HUES6 (cell line): ENCODE results near the gene SLC16A9.
"Not testable (repeated sequence)": the region's sequence is repeated elsewhere in the genome, so short reads cannot be mapped to it uniquely, and the experiment has no call there.

Source experiments
- H3K27ac ChIP-seq: 2 replicates; pipeline ENCODE4 v1.7.0; 2013; ENCODE audit warnings: low read depth, mild to moderate bottlenecking, low read length, inconsistent platforms
- H3K27me3 ChIP-seq: 2 replicates; pipeline ENCODE4 v1.6.1; 2013; ENCODE audit warnings: low read length; ENCODE audit not compliant: control insufficient read depth, insufficient read depth
- H3K36me3 ChIP-seq: 2 replicates; pipeline ENCODE4 v1.6.1; 2013; ENCODE audit warnings: low read length; ENCODE audit not compliant: control insufficient read depth, insufficient read depth
- H3K4me1 ChIP-seq: 2 replicates; pipeline ENCODE4 v1.6.1; 2013; ENCODE audit warnings: low read length; ENCODE audit not compliant: control insufficient read depth, insufficient read depth
- H3K4me3 ChIP-seq: 2 replicates; pipeline ENCODE4 v1.5.1; 2013; ENCODE audit warnings: low read depth, low read length
- H3K9ac ChIP-seq: one replicate; pipeline ENCODE4 v1.6.1; 2013; ENCODE audit warnings: mild to moderate bottlenecking, low read length
- H3K9me3 ChIP-seq: 2 replicates; pipeline ENCODE4 v1.6.1; 2013; ENCODE audit warnings: low read depth, low read length; ENCODE audit not compliant: control insufficient read depth, insufficient read depth

The SLC16A9 gene, protein sequence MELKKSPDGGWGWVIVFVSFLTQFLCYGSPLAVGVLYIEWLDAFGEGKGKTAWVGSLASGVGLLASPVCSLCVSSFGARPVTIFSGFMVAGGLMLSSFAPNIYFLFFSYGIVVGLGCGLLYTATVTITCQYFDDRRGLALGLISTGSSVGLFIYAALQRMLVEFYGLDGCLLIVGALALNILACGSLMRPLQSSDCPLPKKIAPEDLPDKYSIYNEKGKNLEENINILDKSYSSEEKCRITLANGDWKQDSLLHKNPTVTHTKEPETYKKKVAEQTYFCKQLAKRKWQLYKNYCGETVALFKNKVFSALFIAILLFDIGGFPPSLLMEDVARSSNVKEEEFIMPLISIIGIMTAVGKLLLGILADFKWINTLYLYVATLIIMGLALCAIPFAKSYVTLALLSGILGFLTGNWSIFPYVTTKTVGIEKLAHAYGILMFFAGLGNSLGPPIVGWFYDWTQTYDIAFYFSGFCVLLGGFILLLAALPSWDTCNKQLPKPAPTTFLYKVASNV

DNA sequence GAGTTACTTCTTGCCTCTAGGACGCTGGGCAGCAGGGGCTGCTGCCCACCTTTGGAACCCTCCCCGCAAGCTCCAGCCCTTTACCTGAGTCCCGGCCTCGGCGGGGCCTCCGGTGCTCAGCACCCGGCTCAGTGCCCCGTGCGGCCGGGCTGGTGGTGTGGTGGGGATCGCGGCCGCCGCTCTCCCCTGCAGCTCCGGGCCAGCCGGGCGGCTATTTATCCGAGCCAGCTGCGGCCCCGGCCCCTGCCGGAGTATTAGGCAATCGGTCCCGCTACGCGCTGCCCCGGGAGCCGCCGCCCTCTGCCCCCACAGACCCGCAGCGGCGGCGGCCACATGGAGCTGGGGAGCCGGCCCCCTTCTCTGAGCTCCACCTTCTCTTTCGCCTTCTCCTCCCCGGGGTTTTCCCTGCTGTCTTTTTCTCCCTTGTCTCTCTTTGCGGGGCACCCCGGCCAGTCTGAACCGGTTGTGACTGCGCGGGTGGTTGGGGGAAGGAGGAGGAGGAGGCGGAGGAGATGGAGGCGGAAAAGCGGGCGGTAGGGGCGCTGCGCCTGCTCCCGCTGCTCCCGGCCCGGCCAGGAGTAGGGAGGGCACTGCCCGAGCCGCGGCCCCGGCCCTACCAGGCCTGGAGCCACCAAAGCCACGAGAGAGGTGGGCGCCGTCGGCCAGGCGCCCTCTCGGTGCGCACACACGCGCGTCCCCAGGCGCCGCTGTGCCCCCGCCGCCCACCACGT, at the start of gene SLC16A9:
TSS of gene SLC16A9 (minus strand) at position 456 of the 731 bp plus-strand sequence. CDS start 25,559 bp downstream, outside the sequence.
- H3K4me1 ChIP-seq, result peaks cover 17% of the 10 kb centered on the region; the same call in 1 of the 2 replicates
- H3K27me3 ChIP-seq, result peaks cover 42% of the 10 kb centered on the region
- no peaks in the 10 kb centered on the region for H3K36me3 ChIP-seq
- no peaks in the 10 kb centered on the region for H3K9me3 ChIP-seq
- 0 out of 2 replicates have a peak within 1 kb of the TSS, but pooled peaks have one; percentile 30 for H3K27ac ChIP-seq
- peak within 1 kb of the TSS; percentile 61 for H3K9ac ChIP-seq
- H3K4me3 ChIP-seq, result peak within 1 kb of the TSS; percentile 76

DNA sequence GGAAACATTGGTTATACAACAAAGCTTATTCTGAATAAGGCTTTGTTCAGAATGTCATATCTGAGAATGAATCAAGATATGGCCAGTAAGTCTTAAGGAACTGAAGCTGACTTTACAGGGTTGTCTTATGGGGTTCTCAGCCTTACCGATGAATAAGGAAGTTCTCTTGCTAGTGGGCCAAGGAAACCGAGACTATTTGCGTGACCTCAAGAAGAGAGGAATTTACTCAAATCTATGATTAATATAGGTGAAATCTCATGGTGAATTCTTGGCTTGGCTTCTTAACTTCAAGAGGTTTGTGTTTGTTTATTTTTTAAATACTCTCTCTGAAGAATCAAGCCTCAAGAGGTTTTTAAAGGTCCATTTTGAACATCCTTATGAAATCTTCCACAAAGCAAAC, 48.3 kb upstream of the SLC16A9 start:
- no peak overlapping the region for H3K9ac ChIP-seq
- H3K4me3 ChIP-seq, result no peak overlapping the region
- H3K36me3 ChIP-seq, result no peaks in the 10 kb centered on the region
- H3K27me3 ChIP-seq, result no peaks in the 10 kb centered on the region
- no peaks in the 10 kb centered on the region for H3K4me1 ChIP-seq
- H3K9me3 ChIP-seq, result peaks cover 12% of the 10 kb centered on the region
- no peak overlapping the region for H3K27ac ChIP-seq

DNA sequence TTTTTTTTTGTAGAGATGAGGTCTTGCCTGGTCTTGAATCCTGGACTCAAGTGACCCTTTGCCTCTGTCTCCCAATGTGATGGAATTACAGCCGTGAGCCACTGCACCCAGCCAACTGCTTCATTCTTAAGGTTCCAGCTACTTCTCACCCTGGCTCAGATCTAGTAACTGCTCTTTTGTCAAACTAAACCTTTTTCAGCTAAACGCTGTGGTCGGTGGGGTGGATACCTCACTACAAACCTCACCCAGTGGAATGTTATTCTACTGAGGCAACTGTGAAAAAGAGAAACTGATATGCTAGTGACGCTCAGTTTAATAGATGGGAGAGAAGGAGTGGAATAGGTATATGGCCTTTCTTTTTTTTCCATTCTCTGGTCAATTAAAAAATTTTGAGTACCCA, 45.3 kb upstream of the SLC16A9 start:
- H3K4me3 ChIP-seq, result no peak overlapping the region
- H3K27me3 ChIP-seq, result no peaks in the 10 kb centered on the region
- H3K9ac ChIP-seq, result no peak overlapping the region
- H3K36me3 ChIP-seq, result no peaks in the 10 kb centered on the region
- H3K27ac ChIP-seq, result no peak overlapping the region
- H3K4me1 ChIP-seq, result no peaks in the 10 kb centered on the region
- H3K9me3 ChIP-seq, result 0 out of 2 replicates have a peak, but pooled peaks cover 3% of the 10 kb centered on the region

DNA sequence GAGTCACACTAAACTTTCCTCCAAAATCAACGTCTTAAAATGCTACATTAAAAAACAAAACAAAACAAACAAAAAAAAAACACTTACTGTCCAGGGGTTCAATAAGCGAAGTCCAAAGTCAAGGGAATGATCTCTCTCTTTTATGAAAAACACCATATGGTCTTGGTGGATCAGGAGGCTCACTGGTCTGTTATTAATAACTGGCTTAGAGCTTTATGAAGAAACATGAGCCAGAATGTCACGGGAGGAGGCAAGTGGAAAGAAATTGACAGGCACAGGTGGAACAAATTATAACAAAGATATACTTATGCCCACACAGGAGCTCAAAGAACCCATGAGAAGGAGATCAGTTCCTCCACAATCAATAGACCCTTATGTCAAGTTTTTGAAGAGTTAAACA, 43.6 kb upstream of the SLC16A9 start, which contains the start of gene MRLN:
TSS of gene MRLN (minus strand) at position 189 of the 400 bp plus-strand sequence.
- H3K27me3 ChIP-seq, result no peaks in the 10 kb centered on the region
- H3K9me3 ChIP-seq, result no peaks in the 10 kb centered on the region
- H3K36me3 ChIP-seq, result no peaks in the 10 kb centered on the region
- H3K9ac ChIP-seq, result no peak within 1 kb of the TSS
- H3K4me1 ChIP-seq, result no peaks in the 10 kb centered on the region
- no peak within 1 kb of the TSS for H3K4me3 ChIP-seq
- H3K27ac ChIP-seq, result no peak within 1 kb of the TSS

DNA sequence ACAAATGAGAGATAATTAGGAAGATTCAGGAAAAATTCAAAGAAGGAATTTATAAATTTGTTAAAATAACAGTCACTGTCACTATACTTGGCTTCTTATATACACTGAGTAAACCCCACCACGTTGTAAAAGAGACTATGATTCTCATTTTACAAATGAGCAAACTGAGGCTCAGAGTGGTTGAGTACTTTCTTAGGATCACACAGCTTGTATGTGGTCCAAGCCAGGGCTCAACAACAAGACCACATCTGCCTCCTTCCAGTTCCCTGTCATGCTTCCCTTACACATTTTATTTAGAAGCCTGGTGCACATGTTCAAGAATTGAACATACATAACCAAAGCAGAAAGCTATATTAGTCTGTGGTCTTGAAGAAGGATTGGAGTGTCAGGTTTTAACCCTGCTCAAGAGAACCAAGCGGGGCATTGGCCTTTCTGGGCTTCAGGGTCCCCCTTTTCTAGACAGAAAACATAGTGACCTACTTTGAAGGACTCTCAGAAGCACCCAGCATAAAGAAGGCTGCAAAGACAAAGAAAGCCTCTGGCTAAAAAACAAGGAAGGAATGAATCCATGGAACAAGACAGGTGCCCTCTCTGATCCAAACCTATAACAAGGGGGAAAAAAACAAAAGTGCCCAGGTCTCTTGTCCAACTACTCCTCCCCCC, 42.8 kb upstream of the SLC16A9 start:
- Histone ChIP-seq H3K27me3 (no peaks in the 10 kb centered on the region), H3K9me3 (no peaks in the 10 kb centered on the region), H3K4me1 (no peaks in the 10 kb centered on the region), H3K27ac (no peak overlapping the region), H3K4me3 (no peak overlapping the region), H3K36me3 (no peaks in the 10 kb centered on the region), H3K9ac (no peak overlapping the region)

DNA sequence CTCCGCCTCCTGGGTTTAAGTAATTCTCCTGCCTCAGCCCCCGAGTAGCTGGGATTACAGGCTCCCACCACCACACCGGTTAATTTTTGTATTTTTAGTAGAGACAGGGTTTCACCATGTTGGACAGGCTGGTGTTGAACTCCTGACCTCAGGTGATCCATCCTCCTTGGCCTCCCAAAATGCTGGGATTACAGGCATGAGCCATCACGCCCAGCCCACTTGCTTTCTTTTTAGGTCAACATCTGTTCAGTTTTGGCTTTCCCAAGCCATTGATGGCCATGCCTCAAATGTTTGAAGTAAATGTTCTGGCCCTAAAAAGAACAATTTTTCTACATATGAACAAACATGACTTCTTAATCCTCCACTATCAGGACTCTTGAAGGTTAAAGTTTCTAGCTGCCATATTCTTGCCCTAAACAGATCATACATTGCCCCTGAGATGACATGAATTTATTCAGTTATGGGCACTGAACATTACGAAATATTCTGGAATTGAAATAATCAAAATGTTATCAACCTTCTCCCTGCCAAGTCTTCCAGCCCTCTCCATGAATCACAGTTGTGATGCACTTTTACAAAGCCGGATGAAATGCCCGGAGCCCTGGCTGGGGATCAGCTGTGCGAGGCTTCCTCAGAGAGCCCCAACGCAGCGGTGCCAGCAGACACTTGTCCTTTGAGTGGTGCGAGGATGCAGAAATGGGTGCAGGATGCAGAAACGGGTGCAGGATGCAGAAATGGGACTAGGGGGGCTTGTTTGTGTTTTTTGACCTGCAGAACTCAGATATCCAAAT, 40.7 kb upstream of the SLC16A9 start:
- Histone ChIP-seq H3K36me3 (no peaks in the 10 kb centered on the region), H3K27ac (no peak overlapping the region), H3K4me1 (no peaks in the 10 kb centered on the region), H3K4me3 (no peak overlapping the region), H3K9me3 (no peaks in the 10 kb centered on the region), H3K27me3 (no peaks in the 10 kb centered on the region), H3K9ac (no peak overlapping the region)

DNA sequence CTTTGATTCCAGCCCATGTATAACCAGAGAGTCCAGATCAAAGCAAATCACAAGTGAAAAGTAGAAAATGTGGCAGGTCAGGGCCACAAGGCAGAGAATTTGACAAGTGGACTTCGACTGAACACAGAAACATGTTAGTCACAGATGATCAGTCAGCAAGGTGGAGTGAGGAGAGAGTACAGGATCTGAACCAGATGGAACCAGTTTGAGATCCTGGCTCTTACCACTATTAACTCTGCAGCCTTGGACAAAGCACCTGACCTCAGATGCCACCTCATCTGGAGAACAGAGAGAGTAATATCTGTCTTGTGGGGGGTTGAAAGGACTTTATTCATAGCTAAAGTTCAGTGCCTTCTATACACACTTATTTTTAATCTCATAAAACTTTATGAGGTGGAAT, 39.2 kb upstream of the SLC16A9 start:
- Histone ChIP-seq H3K27me3 (no peaks in the 10 kb centered on the region), H3K4me3 (no peak overlapping the region), H3K27ac (no peak overlapping the region), H3K36me3 (no peaks in the 10 kb centered on the region), H3K4me1 (no peaks in the 10 kb centered on the region), H3K9me3 (no peaks in the 10 kb centered on the region), H3K9ac (no peak overlapping the region)

DNA sequence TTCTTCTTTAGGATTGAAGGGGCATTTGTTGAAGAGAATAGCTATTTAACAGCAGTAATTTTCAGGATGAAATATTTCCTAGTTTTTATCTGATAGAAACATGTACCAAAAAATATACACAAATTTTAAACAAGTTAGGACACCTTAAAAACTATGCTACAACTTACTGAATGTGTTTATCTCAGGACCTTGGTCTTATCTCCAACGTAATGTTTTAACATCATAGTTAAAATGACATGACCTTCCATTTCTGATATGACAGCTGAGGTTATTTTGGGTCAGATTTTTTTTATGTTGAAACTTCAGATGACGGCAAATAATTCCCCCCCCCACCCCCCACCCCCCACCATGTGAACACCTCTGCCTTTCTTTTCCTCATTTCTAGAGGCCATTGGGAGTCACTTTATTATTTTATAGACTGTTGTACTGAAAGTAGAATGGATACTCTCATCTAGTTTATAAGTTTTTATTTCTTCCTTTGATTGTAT, 35.6 kb upstream of the SLC16A9 start:
- Histone ChIP-seq H3K27ac (no peak overlapping the region), H3K4me3 (no peak overlapping the region), H3K36me3 (no peaks in the 10 kb centered on the region), H3K9me3 (peaks cover 14% of the 10 kb centered on the region), H3K9ac (no peak overlapping the region), H3K27me3 (no peaks in the 10 kb centered on the region), H3K4me1 (no peaks in the 10 kb centered on the region)

DNA sequence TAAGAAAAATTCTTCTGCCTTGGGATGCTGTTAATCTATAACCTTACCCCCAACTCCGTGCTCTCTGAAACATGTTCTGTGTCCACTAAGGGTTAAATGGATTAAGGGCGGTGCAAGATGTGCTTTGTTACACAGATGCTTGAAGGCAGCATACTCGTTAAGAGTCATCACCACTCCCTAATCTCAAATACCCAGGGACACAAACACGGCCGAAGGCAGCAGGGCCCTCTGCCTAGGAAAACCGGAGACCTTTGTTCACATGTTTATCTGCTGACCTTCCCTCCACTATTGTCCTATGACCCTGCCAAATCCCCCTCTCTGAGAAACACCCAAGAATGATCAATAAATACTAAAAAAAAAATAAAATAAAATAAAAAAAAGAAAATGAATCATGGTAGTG, 35.1 kb upstream of the SLC16A9 start:
- H3K4me3 ChIP-seq, H3K36me3 ChIP-seq, H3K27me3 ChIP-seq, H3K4me1 ChIP-seq, H3K9ac ChIP-seq, H3K27ac ChIP-seq: not testable (repeated sequence)
- peaks cover 14% of the 10 kb centered on the region for H3K9me3 ChIP-seq

DNA sequence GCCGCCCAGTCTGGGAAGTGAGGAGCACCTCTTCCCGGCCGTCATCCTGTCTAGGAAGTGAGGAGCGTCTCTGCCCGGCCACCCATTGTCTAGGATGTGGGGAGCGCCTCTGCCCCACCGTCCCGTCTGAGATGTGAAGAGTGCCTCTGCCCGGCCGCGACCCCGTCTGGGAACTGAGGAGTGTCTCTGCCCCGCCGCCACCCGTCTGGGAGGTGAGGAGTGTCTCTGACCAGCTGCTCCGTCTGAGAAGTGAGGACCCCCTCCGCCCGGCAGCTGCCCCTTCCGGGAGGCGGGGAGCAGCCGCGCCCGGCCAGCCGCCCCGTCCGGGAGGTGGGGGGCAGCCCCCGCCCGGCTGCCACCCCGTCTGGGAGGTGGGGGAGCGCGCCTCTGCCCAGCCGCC, 34.5 kb upstream of the SLC16A9 start:
- peaks cover 14% of the 10 kb centered on the region for H3K9me3 ChIP-seq
- not testable (repeated sequence) for H3K36me3 ChIP-seq, H3K9ac ChIP-seq, H3K4me3 ChIP-seq, H3K4me1 ChIP-seq, H3K27me3 ChIP-seq, H3K27ac ChIP-seq
